Activated CD4-positive, alpha-beta T cell treated with anti-CD3 and anti-CD28 coated beads, Interleukin-2, Interleukin-4, amounts not matched to agents 100 ng/mL and 50 ng/mL, durations not matched to agents 16 hours and 8 hours (primary cell): ENCODE data around the gene GSC2.

Experiments used
- DNase-seq: peaks from one replicate; pipeline ENCODE4 v3.0.0-alpha.2; 2020; ENCODE audit warnings: low spot score

The GSC2 gene

DNA sequence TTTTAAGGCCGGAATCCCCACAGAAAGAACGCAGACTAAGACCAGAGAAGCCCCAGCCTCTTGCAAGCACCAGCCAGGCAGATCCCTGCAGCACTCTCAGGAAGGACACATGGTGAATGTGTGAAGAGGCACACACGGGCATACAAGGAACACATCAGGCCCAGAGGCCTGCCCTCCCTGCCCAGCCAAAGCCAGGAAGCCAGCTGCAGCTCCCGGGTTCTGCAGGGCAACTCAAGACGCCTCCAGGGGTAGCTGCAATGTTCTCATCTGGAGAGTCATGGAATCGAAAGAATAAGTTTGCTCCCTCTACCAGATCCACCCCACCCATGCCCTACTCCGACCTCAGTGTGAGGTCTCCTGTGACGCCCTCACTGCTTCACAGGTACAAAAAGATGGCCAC, 30.1 kb downstream of the GSC2 start:
- no peak for DNase-seq

DNA sequence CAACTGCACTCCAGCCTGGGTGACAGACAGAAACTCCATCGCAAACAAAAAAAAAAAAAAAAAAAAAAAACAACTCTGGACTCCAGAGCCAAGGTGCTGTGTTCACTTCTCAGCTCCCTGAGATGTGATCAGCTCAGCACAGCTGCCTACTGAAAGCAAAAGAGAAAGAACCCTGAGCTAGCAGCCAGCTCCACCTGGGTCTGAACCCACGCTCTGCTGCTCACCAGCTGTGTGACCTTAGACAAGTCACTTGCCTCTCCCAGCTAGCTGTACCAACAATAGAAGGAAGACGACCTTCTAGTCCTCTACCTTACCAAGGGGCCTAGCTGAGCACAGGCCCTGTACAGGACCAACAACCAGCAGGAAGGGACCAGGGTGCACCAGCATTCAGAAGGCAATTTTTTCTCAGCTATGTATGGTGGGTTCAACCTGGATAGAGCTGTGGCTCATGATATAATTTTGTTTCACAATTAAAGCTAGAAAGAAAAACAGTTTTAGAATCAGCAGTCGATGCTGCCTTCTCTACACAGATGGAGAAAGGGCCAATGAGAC, 31.7 kb downstream of the GSC2 start:
- DNase-seq: no peak

DNA sequence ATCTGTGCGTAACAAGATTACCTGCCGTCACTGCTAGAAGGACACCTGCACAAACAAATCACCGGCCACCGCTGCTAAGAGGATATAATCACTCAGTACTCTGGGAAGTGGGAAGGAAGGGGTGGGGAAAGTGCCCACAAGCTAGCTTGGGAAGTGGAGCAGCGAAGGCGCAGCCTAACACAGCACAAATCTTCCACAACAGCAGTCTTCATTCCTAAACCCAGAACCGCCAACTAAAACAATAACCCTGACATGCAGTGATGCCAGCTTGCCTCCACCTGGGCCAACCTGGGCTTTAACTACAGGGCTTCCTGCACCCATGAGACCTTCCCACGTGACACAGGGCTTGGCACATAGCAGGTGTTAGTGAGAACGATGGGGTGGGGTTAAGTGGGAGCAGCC, 33.0 kb downstream of the GSC2 start:
- no peak for DNase-seq

- no peak for DNase-seq
These were observed 34.5 kb downstream of the GSC2 start for GRCh38 chr22:19115628-19116027.

- no peak for DNase-seq
These were observed 35.0 kb downstream of the GSC2 start for GRCh38 chr22:19114984-19115552.

DNA sequence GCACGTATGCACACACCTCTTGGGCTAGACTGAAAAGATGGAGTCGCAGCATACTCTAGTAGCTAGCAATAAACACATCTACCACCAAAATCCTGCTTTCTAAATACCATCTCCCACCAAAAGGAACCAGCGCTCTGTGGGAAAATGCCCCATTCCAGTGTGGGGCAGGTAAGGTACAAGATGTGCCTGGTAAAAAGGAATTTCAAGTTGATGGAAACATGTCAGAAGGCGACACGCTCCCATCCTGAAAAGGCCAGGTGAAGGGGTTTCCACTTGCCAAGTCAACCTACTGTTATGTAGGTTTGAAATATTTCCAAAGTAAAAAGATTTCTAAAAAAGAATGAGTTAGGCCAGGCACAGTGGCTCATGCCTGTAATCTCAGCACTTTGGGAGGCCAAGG, 36.7 kb downstream of the GSC2 start:
- no peak for DNase-seq

DNA sequence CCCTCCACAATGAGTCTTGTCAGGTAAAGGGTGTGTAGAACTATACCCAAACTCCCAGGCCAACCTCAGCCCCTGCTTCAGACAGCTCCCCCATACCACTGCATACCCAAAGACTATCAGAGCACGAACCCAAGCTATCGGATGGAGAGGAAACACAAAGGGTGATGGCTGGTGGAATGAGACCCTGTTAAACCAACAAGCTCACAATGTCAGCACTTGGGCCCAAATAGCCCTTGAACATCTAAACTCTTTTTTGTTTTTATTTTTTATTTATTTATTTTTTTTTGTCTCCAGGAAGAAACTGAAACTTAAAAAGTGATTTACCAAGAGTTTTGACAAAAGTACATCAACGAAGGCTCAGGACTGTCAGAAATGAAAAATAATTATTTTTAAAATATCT, 38.5 kb downstream of the GSC2 start:
- no peak for DNase-seq

GRCh38 chr22:19111140-19111539, 39.0 kb downstream of the GSC2 start:
- DNase-seq: no peak

- DNase-seq: no peak
These were observed 39.4 kb downstream of the GSC2 start for GRCh38 chr22:19110646-19111045.

DNA sequence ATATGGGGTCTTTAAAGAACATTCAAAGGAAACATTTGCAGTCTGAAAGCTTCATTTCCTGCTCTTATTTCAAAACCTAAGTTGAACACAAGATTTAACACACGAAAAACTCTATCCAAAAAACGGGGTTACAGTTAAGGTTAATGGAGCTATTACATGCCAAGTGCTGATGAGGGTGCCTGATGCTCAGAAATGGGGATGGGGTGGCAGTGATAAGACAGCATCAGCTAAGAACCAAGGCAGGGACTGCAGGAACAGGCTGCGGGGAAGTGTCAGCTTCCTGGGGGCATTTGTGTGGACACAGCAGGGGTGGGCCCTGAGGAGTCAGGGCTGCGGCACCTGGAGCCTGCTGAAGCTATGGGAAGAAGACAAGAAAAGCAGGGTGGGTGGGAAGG, 40.0 kb downstream of the GSC2 start:
- no peak for DNase-seq

- peak; percentile 74 for DNase-seq
These were observed 40.7 kb downstream of the GSC2 start for GRCh38 chr22:19109198-19110063.

DNA sequence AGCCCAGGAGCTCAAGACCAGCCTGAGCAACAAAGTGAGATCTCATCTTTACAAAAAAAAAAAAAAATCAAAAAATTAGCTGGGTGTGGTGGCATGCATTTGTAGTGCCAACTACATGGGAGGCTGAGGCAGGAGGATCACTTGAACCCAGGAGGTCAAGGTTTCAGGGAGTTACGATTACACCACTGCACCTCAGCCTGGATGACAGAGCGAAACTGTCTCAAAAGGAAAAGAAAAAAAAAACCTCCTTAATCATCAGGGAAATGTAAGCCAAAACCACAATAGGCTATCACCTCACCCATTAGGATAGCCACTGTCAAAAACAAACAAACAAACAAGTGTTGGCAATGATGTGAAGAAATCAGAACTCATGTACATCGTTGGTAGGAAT, 41.3 kb downstream of the GSC2 start:
- DNase-seq: no peak

- no peak for DNase-seq
These were observed 42.4 kb downstream of the GSC2 start for GRCh38 chr22:19107730-19108074.

GRCh38 chr22:19106886-19107729, 43.0 kb downstream of the GSC2 start:
- DNase-seq: no peak

- DNase-seq: peak; percentile 17
These were observed 44.0 kb downstream of the GSC2 start for GRCh38 chr22:19105867-19106802.

- DNase-seq: no peak
These were observed 44.6 kb downstream of the GSC2 start for GRCh38 chr22:19105456-19105855.

DNA sequence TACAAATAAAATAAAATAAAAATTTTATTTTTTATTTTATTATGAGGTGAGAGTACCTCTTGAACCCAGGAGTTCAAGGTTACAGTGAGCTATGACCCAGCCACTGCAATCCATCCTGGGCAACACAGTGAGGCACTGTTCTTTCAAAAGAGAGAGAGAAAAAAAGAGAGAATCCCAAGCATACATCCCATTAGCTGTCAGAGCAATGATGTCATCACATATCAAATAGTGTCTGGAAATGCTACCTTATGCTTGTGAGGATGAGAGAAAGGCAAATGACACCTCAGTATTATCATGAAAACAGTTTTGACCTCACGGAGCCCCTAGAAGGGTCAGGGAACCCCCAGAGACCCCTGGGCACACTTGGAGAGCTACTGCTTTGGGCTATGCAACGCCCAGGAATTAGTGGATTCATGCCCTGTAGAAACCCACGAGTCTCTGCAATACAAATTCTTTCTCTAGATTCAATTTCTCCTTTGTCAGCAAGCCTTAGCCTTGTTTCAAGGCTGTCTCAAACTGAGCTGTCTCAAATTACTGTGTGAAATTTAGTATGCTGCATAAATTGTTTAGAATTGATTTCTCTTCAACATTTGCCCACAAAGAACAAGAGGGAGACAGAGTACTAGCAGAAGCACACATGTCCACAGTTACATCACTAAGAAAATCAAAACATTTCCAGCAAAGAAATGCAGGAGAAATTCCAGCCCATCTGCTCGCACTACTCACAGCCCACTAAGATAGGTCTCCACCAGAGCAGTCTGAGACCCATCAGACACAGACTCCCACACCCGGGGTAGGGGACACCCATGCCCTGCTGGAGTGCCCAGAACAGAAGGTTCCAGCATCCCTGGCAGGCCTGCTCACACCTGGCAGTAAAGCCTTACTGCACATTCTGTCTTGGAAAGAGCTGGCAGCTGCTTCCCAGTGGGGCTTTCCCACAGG, 45.9 kb downstream of the GSC2 start:
- DNase-seq: no peak

- no peak for DNase-seq
These were observed 51.9 kb downstream of the GSC2 start for GRCh38 chr22:19098157-19098556.

- no peak for DNase-seq
These were observed 52.6 kb downstream of the GSC2 start for GRCh38 chr22:19097518-19097917.
